Measurements from ENCODE around the gene SDHB. TPM values are rescaled to one million over a fixed set of nuclear protein-coding genes. Genes with fewer than 3 reads are reported as not detected.

Gene SDHB
- polyA plus RNA-seq, 1 donor (not counting 4 experiments of a cell fraction or from before 2014, with no cell fraction given) = 228 TPM

DNA sequence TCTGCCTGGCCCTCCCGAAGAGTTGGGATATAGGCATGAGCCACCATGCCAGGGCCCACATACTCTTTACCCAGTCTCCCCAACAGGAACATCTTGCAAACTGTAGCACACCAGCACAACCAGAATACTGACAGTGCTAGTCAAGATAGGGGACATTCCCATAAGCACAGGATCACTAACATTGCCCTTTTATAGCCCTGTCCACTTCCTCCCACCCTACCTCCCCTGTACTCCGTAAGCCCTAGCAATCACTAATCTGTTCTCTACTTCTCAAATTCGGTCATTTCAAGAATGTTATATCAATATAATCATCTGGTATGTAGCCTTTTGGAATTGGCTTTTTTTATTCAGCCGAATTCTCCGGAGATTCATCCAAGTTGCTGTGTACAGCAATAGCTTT lies 5.9 kb downstream of the SDHB start:
- no peaks in the 10 kb centered on the region for H3K9me3 ChIP-seq (ENCODE audit: control insufficient read depth, low read depth, low read length)
- no peak overlapping the region for H3K4me2 ChIP-seq (ENCODE audit: control insufficient read depth, extremely low read depth, insufficient read depth, low read depth, low read length)
- dilution Hi-C loops (cut with MboI; ENCODE audit: extremely low pct_ligation_motif_present, low sequenced_read_pairs) = no loop called here
- H2AFZ ChIP-seq (ENCODE audit: control insufficient read depth, low read length) = no peak overlapping the region
- FAIRE-seq = no peak
- no peaks in the 10 kb centered on the region for H3K27me3 ChIP-seq (ENCODE audit: control insufficient read depth, extremely low read depth, insufficient read depth, low read length)
- H3K79me2 ChIP-seq (ENCODE audit: control insufficient read depth, insufficient read depth, low read length) = peaks cover 65% of the 10 kb centered on the region
- no peak overlapping the region for H3K4me3 ChIP-seq (ENCODE audit: control insufficient read depth in 2 of 3, extremely low read depth in 1 of 3, insufficient read depth in 2 of 3, low read depth in 1 of 3, low read length in 3 of 3)
- no peak overlapping the region for H3K9ac ChIP-seq (ENCODE audit: control insufficient read depth, extremely low read depth, insufficient read depth, low read length)
- DNase-seq (ENCODE audit: low read depth, low spot score) = no peak
- H3K36me3 ChIP-seq (ENCODE audit: control insufficient read depth in 2 of 2, extremely low read depth in 1 of 2, insufficient read depth in 2 of 2, low read length in 2 of 2) = peaks cover 15 to 16% of the 10 kb centered on the region in 2 experiments
- H3K27ac ChIP-seq (ENCODE audit: control insufficient read depth, insufficient read depth, low read length) = no peak overlapping the region
- peaks cover 11% of the 10 kb centered on the region for H3K4me1 ChIP-seq (ENCODE audit: control insufficient read depth, extremely low read depth, insufficient read depth, low read length)
- TF ChIP-seq EZH2 (IDR thresholded peaks at IDR 0.05; ENCODE audit: low read length) = no peak
- TF ChIP-seq, protein P1, sequence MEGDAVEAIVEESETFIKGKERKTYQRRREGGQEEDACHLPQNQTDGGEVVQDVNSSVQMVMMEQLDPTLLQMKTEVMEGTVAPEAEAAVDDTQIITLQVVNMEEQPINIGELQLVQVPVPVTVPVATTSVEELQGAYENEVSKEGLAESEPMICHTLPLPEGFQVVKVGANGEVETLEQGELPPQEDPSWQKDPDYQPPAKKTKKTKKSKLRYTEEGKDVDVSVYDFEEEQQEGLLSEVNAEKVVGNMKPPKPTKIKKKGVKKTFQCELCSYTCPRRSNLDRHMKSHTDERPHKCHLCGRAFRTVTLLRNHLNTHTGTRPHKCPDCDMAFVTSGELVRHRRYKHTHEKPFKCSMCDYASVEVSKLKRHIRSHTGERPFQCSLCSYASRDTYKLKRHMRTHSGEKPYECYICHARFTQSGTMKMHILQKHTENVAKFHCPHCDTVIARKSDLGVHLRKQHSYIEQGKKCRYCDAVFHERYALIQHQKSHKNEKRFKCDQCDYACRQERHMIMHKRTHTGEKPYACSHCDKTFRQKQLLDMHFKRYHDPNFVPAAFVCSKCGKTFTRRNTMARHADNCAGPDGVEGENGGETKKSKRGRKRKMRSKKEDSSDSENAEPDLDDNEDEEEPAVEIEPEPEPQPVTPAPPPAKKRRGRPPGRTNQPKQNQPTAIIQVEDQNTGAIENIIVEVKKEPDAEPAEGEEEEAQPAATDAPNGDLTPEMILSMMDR (optimal IDR thresholded peaks at IDR 0.05 in 1 of 3, IDR thresholded peaks at IDR 0.05 in 1 of 3, conservative IDR thresholded peaks at IDR 0.05 in 1 of 3; ENCODE audit: extremely low read depth in 1 of 3, insufficient read depth in 2 of 3, low read length in 3 of 3) = no peak
- H3K9me1 ChIP-seq (ENCODE audit: control insufficient read depth, extremely low read depth, insufficient read depth, low read length) = no peaks in the 10 kb centered on the region
- H4K20me1 ChIP-seq (ENCODE audit: control insufficient read depth, extremely low read depth, insufficient read depth, low read length) = no peaks in the 10 kb centered on the region

DNA sequence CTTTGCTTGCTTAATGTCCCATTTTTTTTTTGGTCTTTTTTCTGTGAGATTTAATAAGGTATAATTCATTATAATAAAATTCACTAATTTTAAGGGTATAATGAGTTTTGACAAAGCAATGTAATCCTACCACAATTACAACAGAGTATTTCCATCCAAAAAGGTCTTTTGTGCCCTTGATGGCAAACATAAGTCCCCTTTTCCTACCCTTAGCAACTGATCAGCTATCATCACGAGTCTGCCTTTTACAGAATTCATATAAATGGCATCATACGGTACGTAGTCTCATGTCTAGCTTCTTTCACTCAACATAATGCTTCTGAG lies 7.5 kb downstream of the SDHB start:
- dilution Hi-C loops (cut with MboI; ENCODE audit: extremely low pct_ligation_motif_present, low sequenced_read_pairs) = no loop called here
- H3K9me3 ChIP-seq (ENCODE audit: control insufficient read depth, low read depth, low read length) = no peaks in the 10 kb centered on the region
- H3K4me2 ChIP-seq (ENCODE audit: control insufficient read depth, extremely low read depth, insufficient read depth, low read depth, low read length) = no peak overlapping the region
- no peaks in the 10 kb centered on the region for H3K9me1 ChIP-seq (ENCODE audit: control insufficient read depth, extremely low read depth, insufficient read depth, low read length)
- DNase-seq (ENCODE audit: low read depth, low spot score) = no peak
- no peak overlapping the region for H3K4me3 ChIP-seq (ENCODE audit: control insufficient read depth in 2 of 3, extremely low read depth in 1 of 3, insufficient read depth in 2 of 3, low read depth in 1 of 3, low read length in 3 of 3)
- FAIRE-seq = no peak
- peaks cover 15 to 18% of the 10 kb centered on the region in 2 experiments for H3K36me3 ChIP-seq (ENCODE audit: control insufficient read depth in 2 of 2, extremely low read depth in 1 of 2, insufficient read depth in 2 of 2, low read length in 2 of 2)
- TF ChIP-seq EZH2 (IDR thresholded peaks at IDR 0.05; ENCODE audit: low read length) = no peak
- TF ChIP-seq, protein P1 (optimal IDR thresholded peaks at IDR 0.05 in 1 of 3, IDR thresholded peaks at IDR 0.05 in 1 of 3, conservative IDR thresholded peaks at IDR 0.05 in 1 of 3; ENCODE audit: extremely low read depth in 1 of 3, insufficient read depth in 2 of 3, low read length in 3 of 3) = no peak
- no peak overlapping the region for H3K27ac ChIP-seq (ENCODE audit: control insufficient read depth, insufficient read depth, low read length)
- no peaks in the 10 kb centered on the region for H4K20me1 ChIP-seq (ENCODE audit: control insufficient read depth, extremely low read depth, insufficient read depth, low read length)
- no peak overlapping the region for H2AFZ ChIP-seq (ENCODE audit: control insufficient read depth, low read length)
- H3K79me2 ChIP-seq (ENCODE audit: control insufficient read depth, insufficient read depth, low read length) = peaks cover 50% of the 10 kb centered on the region
- H3K27me3 ChIP-seq (ENCODE audit: control insufficient read depth, extremely low read depth, insufficient read depth, low read length) = no peaks in the 10 kb centered on the region
- H3K4me1 ChIP-seq (ENCODE audit: control insufficient read depth, extremely low read depth, insufficient read depth, low read length) = peaks cover 4% of the 10 kb centered on the region
- H3K9ac ChIP-seq (ENCODE audit: control insufficient read depth, extremely low read depth, insufficient read depth, low read length) = no peak overlapping the region

Measured in keratinocyte (primary cell).